Subcutaneous abdominal adipose tissue (tissue), 5 donors: ENCODE data around the gene NNAT.

Source experiments
- H3K27ac ChIP-seq: one replicate; pipeline ENCODE4 v1.7.0; 2013; ENCODE audit warnings: low read depth, mild to moderate bottlenecking, inconsistent platforms, low read length, moderate library complexity
- H3K27me3 ChIP-seq, 5 donors: one replicate each; pipeline ENCODE4 v1.7.0; 2013; ENCODE audit warnings: low read length in 5 of 5, inconsistent platforms in 1 of 5; ENCODE audit not compliant: control insufficient read depth in 5 of 5, insufficient read depth in 4 of 5
- H3K36me3 ChIP-seq, 5 donors: one replicate each; pipeline ENCODE4 v1.7.0; 2013; ENCODE audit warnings: low read length in 5 of 5; ENCODE audit not compliant: control insufficient read depth in 5 of 5, insufficient read depth in 5 of 5
- H3K4me1 ChIP-seq, 5 donors: one replicate each; pipeline ENCODE4 v1.7.0; 2013; ENCODE audit warnings: low read length in 5 of 5, mild to moderate bottlenecking in 3 of 5, moderate library complexity in 1 of 5; ENCODE audit not compliant: control insufficient read depth in 5 of 5, insufficient read depth in 5 of 5
- H3K4me3 ChIP-seq, 5 donors: one replicate each; pipeline ENCODE4 v1.7.0; 2013; ENCODE audit warnings: low read length in 5 of 5, low read depth in 1 of 5
- H3K9ac ChIP-seq, 5 donors: one replicate each; pipeline ENCODE4 v1.7.0; 2013; ENCODE audit warnings: low read length in 5 of 5, mild to moderate bottlenecking in 4 of 5, moderate library complexity in 3 of 5
- H3K9me3 ChIP-seq, 5 donors: one replicate each; pipeline ENCODE4 v1.7.0; 2013; ENCODE audit warnings: low read length in 5 of 5; ENCODE audit not compliant: control insufficient read depth in 5 of 5
- donor health status: healthy.
- donor health status: healthy.
- donor health status: healthy.
- donor health status: healthy.
- donor health status: healthy.

The NNAT gene

DNA sequence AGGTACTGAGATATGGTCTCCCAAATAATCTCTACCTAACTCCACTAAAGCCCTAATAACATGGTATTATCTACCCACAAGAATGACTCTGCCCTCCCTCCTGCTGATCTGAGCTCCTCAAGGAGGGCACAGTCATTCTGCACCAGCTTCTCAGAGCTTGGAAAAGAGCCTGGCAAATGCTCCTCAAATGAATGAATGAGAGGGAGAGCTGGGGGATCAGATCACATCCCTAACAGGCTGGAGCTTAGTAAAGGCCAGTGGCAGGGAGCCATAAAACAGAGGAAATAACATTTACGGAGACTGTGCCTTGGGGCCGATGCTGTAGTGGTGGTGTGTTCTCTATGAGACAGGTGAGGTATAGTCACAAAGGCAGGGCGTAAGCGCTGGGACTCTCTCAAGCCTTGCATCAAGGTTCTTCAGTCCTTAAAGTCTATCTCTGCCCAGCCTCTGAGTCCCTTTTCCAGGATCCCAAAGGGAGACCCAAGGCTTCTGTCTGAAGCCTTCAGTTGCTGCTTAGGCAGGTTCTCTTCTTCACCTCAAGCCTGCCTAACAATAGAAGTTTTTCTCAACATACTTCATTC, 7.2 kb upstream of the NNAT start:
- peaks cover 2 to 41% (median 33%) of the 10 kb centered on the region in 5 donors for H3K4me1 ChIP-seq
- no peaks in the 10 kb centered on the region for H3K27me3 ChIP-seq
- no peak overlapping the region for H3K27ac ChIP-seq
- peaks cover 9 to 85% (median 72%) of the 10 kb centered on the region in 5 donors for H3K36me3 ChIP-seq
- no peaks in the 10 kb centered on the region for H3K9me3 ChIP-seq
- no peak overlapping the region for H3K9ac ChIP-seq
- H3K4me3 ChIP-seq, result no peak overlapping the region

DNA sequence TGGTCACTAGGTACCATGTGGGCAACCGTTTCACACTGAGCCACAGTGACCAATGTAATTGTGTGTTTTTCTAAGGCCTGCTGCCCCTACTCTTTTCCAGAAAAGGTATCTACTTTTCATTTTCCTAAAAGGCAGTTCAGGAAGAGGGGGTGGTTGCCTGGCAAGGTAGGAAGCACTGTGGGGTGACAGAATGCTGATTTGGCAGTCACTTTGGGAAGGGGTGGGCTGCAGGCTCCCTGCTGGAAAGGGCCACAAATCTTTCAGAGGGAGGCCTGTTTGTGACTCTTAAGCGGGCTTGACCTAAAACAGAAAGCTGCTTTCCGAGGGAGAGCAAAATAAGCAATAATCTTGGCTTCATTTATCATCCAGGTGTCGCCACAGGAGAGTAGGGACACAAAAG, 5.2 kb upstream of the NNAT start:
- Histone ChIP-seq H3K9ac (no peak overlapping the region), H3K4me3 (no peak overlapping the region), H3K9me3 (no peaks in the 10 kb centered on the region), H3K4me1 (peaks cover 5 to 61% (median 52%) of the 10 kb centered on the region in 5 donors), H3K27ac (peak overlapping the region; percentile 41), H3K27me3 (no peaks in the 10 kb centered on the region), H3K36me3 (peaks cover 7 to 80% (median 64%) of the 10 kb centered on the region in 5 donors)

DNA sequence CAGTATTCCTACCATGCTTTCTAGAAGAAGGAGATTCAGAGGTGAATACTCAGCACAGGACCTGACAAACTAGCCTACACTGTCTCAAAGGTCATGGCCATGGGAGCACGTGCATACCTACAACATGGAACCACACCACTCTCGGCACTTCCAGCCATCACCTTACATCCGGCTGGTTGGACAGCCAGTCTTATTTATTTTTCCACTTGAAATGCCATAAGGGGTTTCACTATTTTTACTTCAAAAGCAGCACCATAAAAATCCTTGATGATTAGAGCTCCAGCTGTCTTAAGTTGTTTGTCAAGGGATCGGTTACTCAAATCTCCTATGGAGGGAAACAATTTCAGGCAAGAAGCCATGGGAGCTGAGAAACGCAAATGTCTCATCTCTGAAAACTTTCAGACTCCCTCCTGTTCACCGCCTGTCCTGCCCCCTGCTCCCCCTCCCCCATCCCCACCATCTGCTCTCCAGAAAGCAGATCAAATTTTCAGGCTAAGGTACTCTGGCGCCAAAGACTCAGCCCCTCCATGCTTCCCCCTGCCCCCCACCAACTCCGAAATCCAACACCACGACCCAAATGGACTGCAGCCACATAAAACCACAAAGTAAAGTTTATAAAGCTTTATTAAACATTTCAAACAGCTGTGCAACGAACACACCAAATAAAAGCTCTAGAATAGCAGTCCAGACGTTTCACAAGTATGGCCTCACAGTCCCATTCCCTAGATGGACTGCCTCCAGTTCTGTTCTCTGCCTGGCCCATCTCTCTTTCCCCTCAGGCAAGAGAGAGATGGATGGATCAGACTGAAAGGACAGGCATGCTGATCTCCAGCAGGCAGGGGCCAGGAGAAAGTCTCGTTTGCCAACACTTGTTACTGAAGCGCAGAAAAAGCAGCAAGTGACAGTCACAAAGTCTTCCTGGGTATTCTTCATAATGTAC, 4.0 kb upstream of the NNAT start:
- Histone ChIP-seq H3K4me1 (peaks cover 5 to 69% (median 58%) of the 10 kb centered on the region in 5 donors), H3K9ac (no peak overlapping the region), H3K4me3 (no peak overlapping the region), H3K27me3 (no peaks in the 10 kb centered on the region), H3K36me3 (peaks cover 5 to 74% (median 52%) of the 10 kb centered on the region in 5 donors), H3K27ac (peak overlapping the region; percentile 22), H3K9me3 (no peaks in the 10 kb centered on the region)

DNA sequence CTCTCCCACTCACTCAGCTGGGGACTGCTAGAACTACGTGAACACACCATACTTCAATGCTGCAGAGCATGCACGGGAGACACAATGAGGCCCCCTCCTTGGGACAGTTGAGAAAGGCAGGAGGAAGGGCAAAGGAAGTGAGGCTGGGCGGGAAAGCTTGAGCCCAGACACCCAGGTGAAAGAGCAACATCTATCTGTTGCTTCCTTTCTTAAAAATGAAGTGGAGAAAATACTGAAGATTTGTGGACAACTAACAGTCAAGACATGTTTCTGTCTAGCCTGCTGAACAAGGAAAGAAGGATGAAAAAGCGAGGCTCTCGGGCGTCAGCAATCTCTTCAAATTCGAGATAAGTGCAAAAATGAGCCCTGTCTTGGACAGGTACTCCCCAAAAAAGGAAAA, 3.0 kb upstream of the NNAT start:
- Histone ChIP-seq H3K36me3 (peaks cover 5 to 66% (median 45%) of the 10 kb centered on the region in 5 donors), H3K9me3 (no peaks in the 10 kb centered on the region), H3K27me3 (no peaks in the 10 kb centered on the region), H3K4me3 (no peak overlapping the region), H3K4me1 (peaks cover 5 to 75% (median 65%) of the 10 kb centered on the region in 5 donors), H3K27ac (no peak overlapping the region), H3K9ac (peak overlapping the region in 3 of 5 donors; percentile 4 to 23 (median 15))

DNA sequence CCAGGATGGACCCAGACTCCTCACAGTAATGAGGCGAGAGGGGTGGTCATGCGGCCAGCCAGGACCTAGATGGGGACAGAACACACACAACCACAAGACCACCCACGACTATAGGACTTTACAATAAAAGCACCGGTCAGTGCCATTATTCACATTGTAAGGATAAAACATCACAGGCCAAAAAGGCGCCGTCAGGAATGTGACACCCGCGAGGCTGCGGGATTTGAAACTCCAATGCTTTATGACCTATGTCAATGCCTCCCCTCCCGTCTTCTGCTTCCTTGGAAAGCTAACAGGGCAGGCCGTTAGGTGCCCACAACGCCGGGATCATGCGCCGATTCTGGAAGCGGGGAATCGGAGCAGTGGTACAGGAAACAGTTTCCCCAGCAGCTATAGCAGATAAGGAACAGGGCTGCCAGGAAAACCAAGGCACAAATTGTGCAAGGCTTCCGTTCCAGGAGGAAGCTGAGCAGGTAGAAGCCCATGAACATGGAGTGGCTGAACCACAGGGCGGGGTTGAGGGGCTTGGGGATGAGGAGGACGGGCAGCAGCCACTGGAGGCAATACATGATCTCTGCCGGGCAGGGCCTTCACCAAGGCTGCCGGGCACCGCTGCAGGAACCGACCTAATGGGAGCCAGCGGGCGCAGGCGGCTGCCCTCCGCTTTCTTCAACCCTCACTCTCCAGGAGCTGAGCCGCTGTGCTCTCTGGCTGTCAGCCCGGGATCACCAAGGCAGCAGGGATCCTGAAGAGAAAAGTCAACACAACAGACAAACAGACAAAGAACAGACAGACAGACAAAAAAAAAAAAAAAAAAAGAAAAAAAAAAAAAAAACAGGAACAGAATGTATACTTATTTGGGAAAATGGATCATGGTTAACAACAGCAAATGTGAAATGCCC, 2.2 kb upstream of the NNAT start:
- peaks cover 7 to 83% (median 73%) of the 10 kb centered on the region in 5 donors for H3K4me1 ChIP-seq
- no peaks in the 10 kb centered on the region for H3K27me3 ChIP-seq
- H3K36me3 ChIP-seq, result peaks cover 0 to 60% (median 37%) of the 10 kb centered on the region in 5 donors
- no peaks in the 10 kb centered on the region for H3K9me3 ChIP-seq
- H3K9ac ChIP-seq, result peak overlapping the region in 3 of 5 donors; percentile 6 to 62 (median 35)
- H3K4me3 ChIP-seq, result no peak overlapping the region
- peak overlapping the region; percentile 32 for H3K27ac ChIP-seq

DNA sequence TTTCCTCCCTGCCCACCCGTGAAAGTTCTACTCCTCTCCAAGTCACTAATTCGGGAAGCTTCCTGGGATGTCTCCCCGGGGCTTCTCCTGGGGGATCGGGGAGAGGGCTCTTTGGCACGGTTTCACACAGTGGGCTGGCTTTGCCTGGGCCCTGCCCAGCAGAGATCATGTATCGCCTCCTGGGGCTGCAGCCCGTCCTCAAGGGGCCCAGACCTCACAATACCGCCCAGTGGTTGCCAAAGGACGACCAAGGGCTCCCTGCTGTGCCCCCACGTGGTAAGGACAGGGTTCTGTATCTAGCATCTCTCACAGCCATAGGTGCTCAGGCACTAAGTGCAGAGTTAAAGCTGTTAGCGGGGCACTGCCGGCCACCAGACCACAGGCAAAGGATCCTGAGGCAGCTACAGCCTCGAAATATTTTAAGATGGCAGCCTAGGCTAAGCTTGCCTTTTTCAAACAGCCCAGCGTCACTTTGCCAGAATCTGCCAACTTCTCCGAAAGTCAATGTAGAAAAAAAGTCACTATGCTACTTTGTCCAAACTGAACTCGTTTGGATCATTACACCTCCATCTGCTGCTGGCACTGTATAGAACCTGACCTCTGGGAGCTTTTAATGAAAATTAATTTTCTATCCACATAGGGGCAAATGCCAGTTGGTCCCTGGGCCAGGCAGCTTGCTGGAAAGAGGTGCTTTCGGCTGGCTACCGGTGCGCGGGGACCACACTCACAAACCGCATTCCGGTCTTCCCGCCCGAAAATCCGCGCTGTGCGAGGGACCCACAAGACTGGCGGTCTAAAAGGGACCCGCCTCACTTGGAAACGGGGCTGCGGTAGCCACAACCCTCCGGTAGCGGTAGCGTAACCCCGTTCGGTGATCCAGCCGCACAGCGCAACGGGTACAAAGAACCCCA, 1.3 kb upstream of the NNAT start:
- Histone ChIP-seq H3K27me3 (no peaks in the 10 kb centered on the region), H3K4me3 (peak overlapping the region in 1 of 5 donors; percentile 26), H3K4me1 (peaks cover 7 to 88% (median 82%) of the 10 kb centered on the region in 5 donors), H3K9ac (peak overlapping the region in 3 of 5 donors; percentile 6 to 62 (median 35)), H3K27ac (peak overlapping the region; percentile 32), H3K9me3 (no peaks in the 10 kb centered on the region), H3K36me3 (peaks cover 0 to 51% (median 28%) of the 10 kb centered on the region in 5 donors)

DNA sequence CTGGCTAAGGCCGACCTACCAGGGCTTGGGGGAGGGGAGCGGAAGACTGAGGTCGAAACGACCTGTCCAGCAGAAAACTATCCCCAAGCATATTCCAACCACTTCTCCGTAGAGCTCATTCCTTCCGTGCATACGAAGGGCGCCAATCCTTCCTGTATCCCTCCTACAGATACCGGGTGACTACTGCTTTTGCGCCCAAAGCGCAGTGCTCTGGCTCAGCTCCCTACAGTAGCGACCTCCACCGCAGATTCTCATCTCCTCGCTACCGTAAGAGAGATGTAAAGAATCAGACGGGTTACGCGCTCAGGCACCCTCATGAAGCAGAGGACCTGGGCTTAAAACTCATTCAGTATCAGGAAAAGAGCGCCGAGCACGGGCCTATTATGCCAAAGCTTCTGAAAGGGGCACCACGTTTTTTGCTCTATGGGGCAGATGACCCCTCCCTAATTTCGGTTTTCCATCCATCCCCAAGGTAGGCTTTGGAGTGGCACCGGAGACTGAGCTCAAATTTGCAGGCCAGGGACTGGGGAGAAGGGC, 563 bp upstream of the NNAT start:
- H3K27me3 ChIP-seq, result no peaks in the 10 kb centered on the region
- H3K9ac ChIP-seq, result no peak overlapping the region
- H3K27ac ChIP-seq, result peak overlapping the region; percentile 32
- peaks cover 0 to 45% (median 22%) of the 10 kb centered on the region in 5 donors for H3K36me3 ChIP-seq
- H3K4me1 ChIP-seq, result peaks cover 10 to 91% (median 85%) of the 10 kb centered on the region in 5 donors
- H3K9me3 ChIP-seq, result no peaks in the 10 kb centered on the region
- peak overlapping the region in 1 of 5 donors; percentile 9 for H3K4me3 ChIP-seq

DNA sequence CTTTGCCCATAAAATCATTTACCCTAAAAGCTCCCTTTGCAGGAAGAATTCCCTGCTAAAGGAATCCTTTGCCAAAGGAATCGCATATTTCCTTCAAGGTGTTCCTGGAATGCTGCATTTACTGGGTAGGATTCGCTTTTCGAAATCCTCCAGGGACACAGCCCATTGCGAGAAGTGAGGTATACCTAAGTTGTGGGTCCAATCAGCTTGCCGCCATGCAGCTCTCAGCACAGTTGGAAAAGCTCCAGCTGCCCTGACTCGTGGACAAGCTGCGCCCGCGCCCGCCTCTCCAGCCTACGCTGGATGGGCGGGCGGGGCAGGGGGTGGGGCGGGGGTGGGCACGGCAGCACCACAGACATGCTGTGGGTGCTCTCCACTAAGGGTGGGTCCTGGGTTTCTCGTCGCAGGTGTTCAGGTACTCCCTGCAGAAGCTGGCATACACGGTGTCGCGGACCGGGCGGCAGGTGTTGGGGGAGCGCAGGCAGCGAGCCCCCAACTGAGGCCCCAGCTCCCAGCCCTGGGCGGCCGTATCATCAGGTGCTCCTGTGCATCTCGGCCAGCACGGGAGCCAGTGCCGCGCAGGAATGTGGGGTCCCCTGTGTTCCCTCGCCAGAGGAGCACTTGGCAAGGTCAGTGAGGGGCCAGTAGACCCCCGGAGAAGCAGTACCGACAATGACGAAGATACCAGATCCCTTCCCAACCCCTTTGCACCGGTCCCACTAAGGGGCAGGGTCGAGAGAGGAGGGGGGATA, 1.4 kb downstream of the NNAT start:
- Histone ChIP-seq H3K9ac (no peak overlapping the region), H3K27ac (peak overlapping the region; percentile 46), H3K36me3 (peaks cover 0 to 31% (median 15%) of the 10 kb centered on the region in 5 donors), H3K4me1 (peaks cover 11 to 88% (median 85%) of the 10 kb centered on the region in 5 donors), H3K4me3 (peak overlapping the region in 2 of 5 donors; percentile 11 to 23), H3K27me3 (no peaks in the 10 kb centered on the region), H3K9me3 (no peaks in the 10 kb centered on the region)
